HEK293 (cell line): ENCODE data around the gene NECTIN2.

Experiments used
- ATF2 ChIP-seq: fragments of 450-650 bp; formaldehyde crosslinking; IDR thresholded peaks from 2 replicates; pipeline ENCODE4 v1.5.1; 2016; ENCODE audit warnings: missing biosample characterization, missing genetic modification characterization, low read depth
- BCL11A ChIP-seq: fragments of 450-650 bp; formaldehyde crosslinking; IDR thresholded peaks from 2 replicates; pipeline ENCODE4 v1.5.1; 2016; ENCODE audit warnings: low read depth, missing biosample characterization, missing genetic modification characterization
- KLF1 ChIP-seq: fragments of 450-650 bp; formaldehyde crosslinking; IDR thresholded peaks from 2 replicates; pipeline ENCODE4 v1.5.1; 2016; ENCODE audit warnings: missing biosample characterization, missing genetic modification characterization
- YY1 ChIP-seq: fragments of 450-650 bp; formaldehyde crosslinking; IDR thresholded peaks from 2 replicates; pipeline ENCODE4 v1.5.1; 2018; ENCODE audit warnings: missing biosample characterization, missing genetic modification characterization
- ZBTB17 ChIP-seq: fragments of 450-650 bp; formaldehyde crosslinking; IDR thresholded peaks from 2 replicates; pipeline ENCODE4 v1.5.1; 2016; ENCODE audit warnings: missing biosample characterization, missing genetic modification characterization
- ZNF169 ChIP-seq: fragments of 450-650 bp; formaldehyde crosslinking; IDR thresholded peaks from 2 replicates; pipeline ENCODE4 v1.5.1; 2016; ENCODE audit warnings: missing biosample characterization, missing genetic modification characterization
- ZNF366 ChIP-seq: fragments of 450-650 bp; formaldehyde crosslinking; conservative IDR thresholded peaks from 2 replicates; pipeline ENCODE4 v1.5.1; 2016; ENCODE audit warnings: missing biosample characterization, missing genetic modification characterization
- ZNF610 ChIP-seq: fragments of 450-650 bp; formaldehyde crosslinking; IDR thresholded peaks from 2 replicates; pipeline ENCODE4 v1.5.1; 2016; ENCODE audit warnings: missing biosample characterization, missing genetic modification characterization, borderline replicate concordance
- ZNF629 ChIP-seq: fragments of 450-650 bp; formaldehyde crosslinking; IDR thresholded peaks from 2 replicates; pipeline ENCODE4 v1.5.1; 2017; ENCODE audit warnings: missing biosample characterization, missing genetic modification characterization
- ZNF645 ChIP-seq: fragments of 450-650 bp; formaldehyde crosslinking; IDR thresholded peaks from 2 replicates; pipeline ENCODE4; 2016; ENCODE audit warnings: missing biosample characterization, missing genetic modification characterization
- ZNF76 ChIP-seq: fragments of 450-650 bp; formaldehyde crosslinking; IDR thresholded peaks from 2 replicates; pipeline ENCODE4; 2016; ENCODE audit warnings: low read depth, missing biosample characterization, missing genetic modification characterization, borderline replicate concordance
- ZNF837 ChIP-seq: fragments of 450-650 bp; formaldehyde crosslinking; IDR thresholded peaks from 2 replicates; pipeline ENCODE4 v1.5.1; 2016; ENCODE audit warnings: missing biosample characterization, missing genetic modification characterization
- TF ChIP-seq, protein P1 (sequence below): fragments of 450-650 bp; formaldehyde crosslinking; IDR thresholded peaks from 2 replicates; pipeline ENCODE4 v1.5.1; 2016; ENCODE audit warnings: missing biosample characterization, missing genetic modification characterization
- TF ChIP-seq, protein P2 (sequence below): fragments of 450-650 bp; formaldehyde crosslinking; IDR thresholded peaks from 2 replicates; pipeline ENCODE4 v1.5.1; 2016; ENCODE audit warnings: missing biosample characterization, missing genetic modification characterization, borderline replicate concordance

DNA sequence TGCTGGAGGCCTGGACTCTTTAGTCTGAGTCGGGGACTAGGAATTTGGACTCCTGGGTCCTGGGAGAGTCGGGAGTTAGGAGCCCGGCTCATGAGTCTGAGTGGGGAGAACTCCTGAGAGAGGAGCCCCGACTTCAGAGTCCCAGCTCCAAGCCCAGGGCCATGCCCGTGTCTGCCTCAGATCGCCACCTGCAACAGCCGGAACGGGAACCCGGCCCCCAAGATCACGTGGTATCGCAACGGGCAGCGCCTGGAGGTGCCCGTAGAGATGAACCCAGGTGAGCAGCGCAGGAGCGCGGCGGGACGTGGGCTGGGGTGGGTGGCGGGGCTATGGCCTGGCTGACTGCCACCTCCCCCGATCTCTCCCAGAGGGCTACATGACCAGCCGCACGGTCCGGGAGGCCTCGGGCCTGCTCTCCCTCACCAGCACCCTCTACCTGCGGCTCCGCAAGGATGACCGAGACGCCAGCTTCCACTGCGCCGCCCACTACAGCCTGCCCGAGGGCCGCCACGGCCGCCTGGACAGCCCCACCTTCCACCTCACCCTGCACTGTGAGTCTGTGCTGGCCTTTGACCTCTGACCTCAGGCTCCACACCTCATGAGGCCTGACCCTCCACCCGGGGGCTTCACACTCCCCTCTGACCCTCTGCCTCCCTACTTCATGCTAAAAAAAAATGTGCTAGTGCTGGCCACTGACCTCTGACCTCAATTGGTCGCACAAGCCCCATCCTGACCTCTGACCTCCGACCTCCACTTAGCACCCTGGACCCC is 32.8 kb upstream of the NECTIN2 start:
- TF ChIP-seq, protein P1, sequence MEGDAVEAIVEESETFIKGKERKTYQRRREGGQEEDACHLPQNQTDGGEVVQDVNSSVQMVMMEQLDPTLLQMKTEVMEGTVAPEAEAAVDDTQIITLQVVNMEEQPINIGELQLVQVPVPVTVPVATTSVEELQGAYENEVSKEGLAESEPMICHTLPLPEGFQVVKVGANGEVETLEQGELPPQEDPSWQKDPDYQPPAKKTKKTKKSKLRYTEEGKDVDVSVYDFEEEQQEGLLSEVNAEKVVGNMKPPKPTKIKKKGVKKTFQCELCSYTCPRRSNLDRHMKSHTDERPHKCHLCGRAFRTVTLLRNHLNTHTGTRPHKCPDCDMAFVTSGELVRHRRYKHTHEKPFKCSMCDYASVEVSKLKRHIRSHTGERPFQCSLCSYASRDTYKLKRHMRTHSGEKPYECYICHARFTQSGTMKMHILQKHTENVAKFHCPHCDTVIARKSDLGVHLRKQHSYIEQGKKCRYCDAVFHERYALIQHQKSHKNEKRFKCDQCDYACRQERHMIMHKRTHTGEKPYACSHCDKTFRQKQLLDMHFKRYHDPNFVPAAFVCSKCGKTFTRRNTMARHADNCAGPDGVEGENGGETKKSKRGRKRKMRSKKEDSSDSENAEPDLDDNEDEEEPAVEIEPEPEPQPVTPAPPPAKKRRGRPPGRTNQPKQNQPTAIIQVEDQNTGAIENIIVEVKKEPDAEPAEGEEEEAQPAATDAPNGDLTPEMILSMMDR (tag by site-specific recombination), result peak; percentile 36
- TF ChIP-seq KLF1 (tag by site-specific recombination), result no peak
- TF ChIP-seq, protein P2, sequence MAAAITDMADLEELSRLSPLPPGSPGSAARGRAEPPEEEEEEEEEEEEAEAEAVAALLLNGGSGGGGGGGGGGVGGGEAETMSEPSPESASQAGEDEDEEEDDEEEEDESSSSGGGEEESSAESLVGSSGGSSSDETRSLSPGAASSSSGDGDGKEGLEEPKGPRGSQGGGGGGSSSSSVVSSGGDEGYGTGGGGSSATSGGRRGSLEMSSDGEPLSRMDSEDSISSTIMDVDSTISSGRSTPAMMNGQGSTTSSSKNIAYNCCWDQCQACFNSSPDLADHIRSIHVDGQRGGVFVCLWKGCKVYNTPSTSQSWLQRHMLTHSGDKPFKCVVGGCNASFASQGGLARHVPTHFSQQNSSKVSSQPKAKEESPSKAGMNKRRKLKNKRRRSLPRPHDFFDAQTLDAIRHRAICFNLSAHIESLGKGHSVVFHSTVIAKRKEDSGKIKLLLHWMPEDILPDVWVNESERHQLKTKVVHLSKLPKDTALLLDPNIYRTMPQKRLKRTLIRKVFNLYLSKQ (tag by site-specific recombination), result no peak
- no peak for TF ChIP-seq ZNF629 (tag by site-specific recombination)
- TF ChIP-seq ZBTB17 (tag by site-specific recombination), result no peak
- TF ChIP-seq YY1 (tag by site-specific recombination), result no peak
- no peak for TF ChIP-seq ATF2
- no peak for TF ChIP-seq ZNF169 (tag by site-specific recombination)
- no peak for TF ChIP-seq ZNF76 (tag by site-specific recombination)
- TF ChIP-seq ZNF366, result no peak
- TF ChIP-seq BCL11A (tag by site-specific recombination), result peak; percentile 100
- TF ChIP-seq ZNF645 (tag by site-specific recombination), result no peak
- TF ChIP-seq ZNF610, result no peak
- no peak for TF ChIP-seq ZNF837 (tag by site-specific recombination)
